Esophagus (tissue), 2 donors: ENCODE data around the gene WAPL. TPM values are rescaled to one million over a fixed set of nuclear protein-coding genes. Genes with fewer than 3 reads are reported as not detected.

Experiments
- H3K27ac ChIP-seq, 2 donors: one replicate each; pipeline ENCODE4 v1.5.1; 2013; ENCODE audit warnings: low read depth in 2 of 2, mild to moderate bottlenecking in 2 of 2, inconsistent platforms in 1 of 2, low read length in 1 of 2, moderate library complexity in 1 of 2
- H3K27me3 ChIP-seq, 2 donors: one replicate each; pipeline ENCODE4 v1.6.1; 2013; ENCODE audit warnings: low read length in 2 of 2, control low read depth in 1 of 2, mild to moderate bottlenecking in 1 of 2; ENCODE audit not compliant: insufficient read depth in 2 of 2, control insufficient read depth in 1 of 2
- H3K36me3 ChIP-seq, 2 donors: one replicate each; pipeline ENCODE4 v1.6.1; 2013; ENCODE audit warnings: low read length in 1 of 2; ENCODE audit not compliant: control insufficient read depth in 2 of 2, insufficient read depth in 2 of 2
- H3K4me1 ChIP-seq, 2 donors: one replicate each; pipeline ENCODE4 v1.6.1; 2013; ENCODE audit warnings: low read length in 1 of 2; ENCODE audit not compliant: control insufficient read depth in 2 of 2, insufficient read depth in 2 of 2
- H3K4me3 ChIP-seq, 2 donors: one replicate each; pipeline ENCODE4 v1.5.1; 2013; ENCODE audit warnings: low read length in 2 of 2, mild to moderate bottlenecking in 2 of 2, low read depth in 1 of 2, moderate library complexity in 1 of 2
- H3K9me3 ChIP-seq, 2 donors: one replicate each; pipeline ENCODE4 v1.6.1; 2013; ENCODE audit warnings: mild to moderate bottlenecking in 2 of 2, low read depth in 1 of 2, low read length in 1 of 2, moderate library complexity in 1 of 2; ENCODE audit not compliant: control insufficient read depth in 2 of 2, insufficient read depth in 1 of 2
- WGBS, 2 donors: extraction: QIAGEN DNeasy Blood & Tissue Kit; methylation state at CpG; one replicate each; pipeline ENCODE4 v1.1.7; 2013; 5-methylcytosine and 5-hydroxymethylcytosine counted together
- polyA plus RNA-seq, 2 donors: library from polyadenylated mRNA; stranded (reverse); fragments of 200-250 nt; gene quantifications; one replicate each; pipeline ENCODE4 v1.2.3, GENCODE V29; 2013
- donor health status: healthy with polysubstance abuse.
- donor health status: Bipolar disorder and iron deficiency.

WAPL gene
- polyA plus RNA-seq, 2 donors = 9.9 to 13.5 TPM

GRCh38 chr10:86434656-86435055, 86.9 kb downstream of the WAPL start:
- no peak overlapping the region for H3K4me3 ChIP-seq
- H3K36me3 ChIP-seq = peaks cover 5% of the 10 kb centered on the region in 2 donors
- WGBS, 2 donors = 89 to 90% methylated on average over 1 of the region's 1 CpG
- H3K9me3 ChIP-seq = no peaks in the 10 kb centered on the region
- no peaks in the 10 kb centered on the region for H3K4me1 ChIP-seq
- no peaks in the 10 kb centered on the region for H3K27me3 ChIP-seq
- no peak overlapping the region for H3K27ac ChIP-seq

GRCh38 chr10:86423739-86424138, 97.9 kb downstream of the WAPL start:
- H3K4me3 ChIP-seq = no peak overlapping the region
- no peaks in the 10 kb centered on the region for H3K9me3 ChIP-seq
- H3K4me1 ChIP-seq = no peaks in the 10 kb centered on the region
- no peaks in the 10 kb centered on the region for H3K36me3 ChIP-seq
- 57 to 69% methylated on average over 5 of the region's 5 CpGs for WGBS, 2 donors
- no peak overlapping the region for H3K27ac ChIP-seq
- no peaks in the 10 kb centered on the region for H3K27me3 ChIP-seq

- Histone ChIP-seq H3K27me3 (no peaks in the 10 kb centered on the region), H3K4me1 (no peaks in the 10 kb centered on the region), H3K27ac (no peak overlapping the region), H3K36me3 (no peaks in the 10 kb centered on the region), H3K9me3 (no peaks in the 10 kb centered on the region), H3K4me3 (no peak overlapping the region)
- WGBS, 2 donors = 55 to 79% methylated on average over 2 of the region's 2 CpGs
These were observed 102.5 kb downstream of the WAPL start for GRCh38 chr10:86419101-86419500.

DNA sequence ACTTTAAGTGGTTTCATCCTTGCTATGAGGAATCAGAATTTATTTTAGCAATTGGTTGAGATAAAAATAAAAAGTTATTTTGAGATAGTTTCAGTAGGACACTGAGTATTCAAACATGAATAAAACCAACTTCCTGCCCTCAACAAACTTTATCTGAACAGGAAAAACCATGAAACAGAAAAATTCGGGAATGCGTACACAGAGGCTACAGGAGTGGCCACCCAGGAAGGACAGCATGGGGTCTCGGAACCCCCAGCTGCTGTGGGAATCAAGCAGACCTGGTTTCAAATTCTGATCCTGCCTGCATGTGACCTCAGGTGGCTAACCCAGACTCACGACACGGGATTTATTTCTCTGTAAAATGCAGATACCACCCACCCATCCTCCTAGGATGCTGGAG, 106.0 kb downstream of the WAPL start:
- Histone ChIP-seq H3K27ac (no peak overlapping the region), H3K27me3 (no peaks in the 10 kb centered on the region), H3K36me3 (no peaks in the 10 kb centered on the region), H3K4me3 (no peak overlapping the region), H3K9me3 (peaks cover 0 to 2% of the 10 kb centered on the region in 2 donors), H3K4me1 (no peaks in the 10 kb centered on the region)
- 61 to 67% methylated on average over 5 of the region's 5 CpGs for WGBS, 2 donors

DNA sequence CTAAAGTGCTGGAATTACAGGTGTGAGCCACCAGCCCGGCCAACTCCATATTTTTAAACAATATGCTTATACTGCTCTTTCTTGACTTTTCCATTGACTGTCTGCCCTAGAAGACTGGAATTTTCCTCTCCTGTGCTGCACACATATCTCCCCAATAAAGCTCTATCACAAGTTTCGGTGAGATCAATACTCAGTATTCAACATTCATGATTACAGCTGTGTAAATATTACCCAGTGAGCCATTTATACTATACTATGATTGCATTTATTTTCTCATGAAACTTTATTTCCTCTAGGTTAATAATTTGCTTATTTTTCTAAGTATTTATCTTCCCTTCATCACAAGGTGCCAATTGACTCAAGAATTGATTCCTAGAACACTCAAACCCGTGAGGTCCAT, 106.5 kb downstream of the WAPL start:
- peaks cover 0 to 3% of the 10 kb centered on the region in 2 donors for H3K9me3 ChIP-seq
- H3K4me3 ChIP-seq = no peak overlapping the region
- H3K36me3 ChIP-seq = no peaks in the 10 kb centered on the region
- H3K4me1 ChIP-seq = no peaks in the 10 kb centered on the region
- H3K27me3 ChIP-seq = no peaks in the 10 kb centered on the region
- 69 to 88% methylated on average over 3 of the region's 3 CpGs for WGBS, 2 donors
- no peak overlapping the region for H3K27ac ChIP-seq

- H3K9me3 ChIP-seq = peaks cover 0 to 3% of the 10 kb centered on the region in 2 donors
- no peak overlapping the region for H3K4me3 ChIP-seq
- 51% methylated on average over 6 of the region's 6 CpGs for WGBS, 2 donors
- no peaks in the 10 kb centered on the region for H3K27me3 ChIP-seq
- H3K27ac ChIP-seq = no peak overlapping the region
- H3K4me1 ChIP-seq = no peaks in the 10 kb centered on the region
- no peaks in the 10 kb centered on the region for H3K36me3 ChIP-seq
These were observed 108.4 kb downstream of the WAPL start for GRCh38 chr10:86413046-86413728.

DNA sequence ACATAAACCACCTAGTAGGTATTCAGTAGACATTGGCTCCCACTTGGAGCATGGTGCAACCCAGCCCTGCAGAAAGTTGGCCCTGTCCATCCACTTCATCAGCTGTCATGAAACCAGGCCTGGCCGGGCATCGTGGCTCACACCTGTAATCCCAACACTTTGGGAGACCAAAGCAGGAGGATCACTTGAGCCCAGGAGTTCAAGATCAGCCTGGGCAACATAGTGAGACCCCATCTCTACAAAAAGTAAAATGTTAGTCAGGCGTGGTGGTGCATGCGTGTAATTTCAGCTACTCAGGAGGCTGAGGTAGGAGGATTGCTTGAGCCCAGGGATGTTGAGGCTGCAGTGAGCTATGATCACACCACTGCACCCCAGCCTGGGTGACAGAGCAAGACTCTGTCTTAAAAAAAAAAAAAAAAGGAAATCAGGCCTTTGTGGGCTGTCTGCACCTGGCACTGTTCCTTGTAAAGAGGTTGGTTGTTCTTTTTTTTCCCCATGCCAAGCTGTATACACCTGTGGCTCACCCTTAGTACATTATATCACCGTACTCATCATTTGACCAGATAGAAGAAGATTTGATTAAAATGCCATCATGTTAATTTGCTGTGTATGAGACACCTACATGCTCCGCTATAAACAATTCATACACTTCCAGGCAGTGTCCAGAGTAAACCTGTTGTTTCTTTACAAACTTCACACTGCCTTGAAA, 109.6 kb downstream of the WAPL start:
- peak overlapping the region in 1 of 2 donors; percentile 38 for H3K27ac ChIP-seq

GRCh38 chr10:86411281-86411841, 110.2 kb downstream of the WAPL start:
- no peak overlapping the region for H3K4me3 ChIP-seq
- WGBS, 2 donors = 22 to 31% methylated on average over 7 of the region's 7 CpGs
- H3K27ac ChIP-seq = peak overlapping the region in 1 of 2 donors; percentile 38
- no peaks in the 10 kb centered on the region for H3K27me3 ChIP-seq
- peaks cover 0 to 3% of the 10 kb centered on the region in 2 donors for H3K9me3 ChIP-seq
- no peaks in the 10 kb centered on the region for H3K4me1 ChIP-seq
- H3K36me3 ChIP-seq = no peaks in the 10 kb centered on the region

More for the DNA sequence above, 109.6 kb downstream of the WAPL start:
- Histone ChIP-seq H3K4me1 (no peaks in the 10 kb centered on the region), H3K9me3 (peaks cover 0 to 3% of the 10 kb centered on the region in 2 donors), H3K27me3 (no peaks in the 10 kb centered on the region), H3K36me3 (no peaks in the 10 kb centered on the region), H3K4me3 (no peak overlapping the region)
- WGBS, 2 donors = 78 to 82% methylated on average over 6 of the region's 6 CpGs

DNA sequence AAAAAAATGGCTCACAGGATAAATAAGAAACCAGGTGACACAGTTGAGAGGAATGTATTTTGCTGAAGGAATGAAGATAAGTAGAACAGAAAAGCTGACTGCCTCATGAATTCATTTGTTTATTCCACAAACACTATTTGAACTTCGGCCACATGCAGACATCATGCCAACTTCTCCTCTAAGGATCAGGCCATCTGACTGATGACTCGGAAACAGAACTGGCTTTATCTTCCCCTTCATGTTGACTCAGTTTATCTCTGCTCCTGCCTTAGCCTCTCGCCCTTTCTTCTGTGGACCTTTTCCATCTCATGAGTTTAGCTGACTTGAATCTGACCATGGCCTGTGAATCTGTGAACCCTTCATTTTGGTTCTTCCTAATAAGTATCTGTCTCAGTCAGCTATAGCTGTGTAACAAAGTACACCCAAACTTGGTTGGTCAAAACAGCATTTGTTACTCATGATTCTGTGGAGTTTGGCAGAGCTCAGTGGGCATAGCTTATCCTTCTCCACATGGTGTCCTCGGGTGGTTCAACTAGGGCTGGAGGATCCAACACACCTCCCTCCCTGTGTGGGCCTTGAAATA, 111.0 kb downstream of the WAPL start:
- 67 to 78% methylated on average over 4 of the region's 4 CpGs for WGBS, 2 donors
- H3K27me3 ChIP-seq = no peaks in the 10 kb centered on the region
- no peak overlapping the region for H3K4me3 ChIP-seq
- H3K36me3 ChIP-seq = no peaks in the 10 kb centered on the region
- peak overlapping the region; percentile 14 for H3K27ac ChIP-seq
- no peaks in the 10 kb centered on the region for H3K4me1 ChIP-seq
- H3K9me3 ChIP-seq = peaks cover 0 to 3% of the 10 kb centered on the region in 2 donors
